ENCODE measurements around the gene CAMK2D.

CAMK2D gene

DNA sequence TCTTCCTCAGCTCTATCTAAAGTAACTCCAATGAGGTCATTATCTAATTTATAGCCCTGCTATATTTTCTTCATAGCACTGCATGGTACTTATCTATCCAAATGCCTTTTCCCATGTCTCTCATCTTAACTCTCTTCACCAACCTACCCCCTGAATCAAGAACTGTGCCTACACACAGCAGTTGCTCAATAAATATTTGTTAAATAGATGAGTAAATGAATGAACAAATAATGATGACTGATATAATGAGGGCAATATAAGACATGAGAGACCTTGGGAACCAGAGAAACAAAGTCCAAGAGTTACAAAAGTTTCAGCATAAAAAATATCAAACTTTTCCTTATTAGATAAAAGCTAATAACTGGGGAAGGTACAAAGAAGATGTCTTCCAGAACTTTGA lies 19.6 kb downstream of the CAMK2D start:
- Histone ChIP-seq H3K4me3 (ENCODE audit: low read depth in 1 of 5, low read length in 5 of 5) (no peak overlapping the region), H3K9ac (ENCODE audit: low read length in 5 of 5) (no peak overlapping the region), H3K4me1 (ENCODE audit: control insufficient read depth in 5 of 5, insufficient read depth in 5 of 5, low read length in 5 of 5) (peaks cover 0 to 21% (median 13%) of the 10 kb centered on the region in 5 donors), H3K27me3 (ENCODE audit: control insufficient read depth in 5 of 5, insufficient read depth in 4 of 5, low read length in 5 of 5) (no peaks in the 10 kb centered on the region), H3K36me3 (ENCODE audit: control insufficient read depth in 5 of 5, insufficient read depth in 5 of 5, low read length in 5 of 5) (peaks cover 0 to 8% (median 0%) of the 10 kb centered on the region in 5 donors), H3K9me3 (ENCODE audit: control insufficient read depth in 5 of 5, low read length in 5 of 5) (no peaks in the 10 kb centered on the region), H3K27ac (ENCODE audit: low read depth, low read length) (no peak overlapping the region)

DNA sequence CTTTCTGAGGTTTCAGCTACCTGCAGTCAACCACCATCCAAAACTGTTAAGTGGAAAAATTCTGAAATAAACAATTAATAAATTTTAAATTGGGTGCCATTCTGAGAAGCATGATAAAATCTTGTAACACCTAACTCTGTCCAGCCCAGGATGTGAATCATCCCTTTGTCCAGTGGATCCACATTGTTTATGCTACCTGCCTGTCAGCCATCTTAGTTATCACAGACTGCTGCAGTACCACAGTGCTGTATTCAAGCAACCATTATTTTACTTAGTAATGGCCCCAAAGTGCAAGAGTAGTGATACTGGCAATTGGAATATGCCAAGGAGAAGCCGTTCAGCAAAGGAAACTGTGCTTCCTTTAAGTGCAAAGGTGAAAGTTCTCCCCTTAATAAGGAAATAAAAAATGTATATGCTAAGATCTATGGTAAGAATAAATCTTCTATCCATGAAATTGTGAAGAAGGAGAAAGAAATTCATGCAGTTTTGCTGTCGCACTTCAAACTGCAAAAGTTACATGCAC lies 20.6 kb downstream of the CAMK2D start:
- Histone ChIP-seq H3K4me3 (ENCODE audit: low read depth in 1 of 5, low read length in 5 of 5) (no peak overlapping the region), H3K4me1 (ENCODE audit: control insufficient read depth in 5 of 5, insufficient read depth in 5 of 5, low read length in 5 of 5) (peaks cover 0 to 21% (median 13%) of the 10 kb centered on the region in 5 donors), H3K36me3 (ENCODE audit: control insufficient read depth in 5 of 5, insufficient read depth in 5 of 5, low read length in 5 of 5) (peaks cover 0 to 8% (median 0%) of the 10 kb centered on the region in 5 donors), H3K27me3 (ENCODE audit: control insufficient read depth in 5 of 5, insufficient read depth in 4 of 5, low read length in 5 of 5) (no peaks in the 10 kb centered on the region), H3K27ac (ENCODE audit: low read depth, low read length) (no peak overlapping the region), H3K9ac (ENCODE audit: low read length in 5 of 5) (no peak overlapping the region), H3K9me3 (ENCODE audit: control insufficient read depth in 5 of 5, low read length in 5 of 5) (no peaks in the 10 kb centered on the region)

DNA sequence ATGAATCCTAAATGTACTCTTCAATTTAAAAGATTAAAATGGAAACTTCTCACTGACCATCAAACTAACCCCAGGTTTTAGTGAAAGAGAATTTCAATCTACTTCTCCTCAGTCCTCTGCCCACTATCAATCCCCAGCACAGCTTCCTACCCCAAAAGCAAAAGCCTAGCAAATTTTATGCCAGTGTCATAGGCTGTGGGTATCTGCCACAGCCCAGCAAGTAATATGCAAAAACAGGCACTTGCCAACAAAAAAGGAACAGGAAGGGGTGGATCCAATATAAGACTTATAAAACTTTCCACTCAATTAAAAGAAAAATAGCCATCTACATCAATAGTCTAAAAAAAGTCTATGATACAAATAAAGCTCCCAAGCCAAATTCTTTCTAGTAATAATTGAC lies 22.3 kb downstream of the CAMK2D start:
- Histone ChIP-seq H3K27ac (ENCODE audit: low read depth, low read length) (peak overlapping the region; percentile 59), H3K36me3 (ENCODE audit: control insufficient read depth in 5 of 5, insufficient read depth in 5 of 5, low read length in 5 of 5) (peaks cover 0 to 8% (median 0%) of the 10 kb centered on the region in 5 donors), H3K27me3 (ENCODE audit: control insufficient read depth in 5 of 5, insufficient read depth in 4 of 5, low read length in 5 of 5) (no peaks in the 10 kb centered on the region), H3K4me1 (ENCODE audit: control insufficient read depth in 5 of 5, insufficient read depth in 5 of 5, low read length in 5 of 5) (peaks cover 0 to 21% (median 13%) of the 10 kb centered on the region in 5 donors), H3K4me3 (ENCODE audit: low read depth in 1 of 5, low read length in 5 of 5) (no peak overlapping the region), H3K9me3 (ENCODE audit: control insufficient read depth in 5 of 5, low read length in 5 of 5) (no peaks in the 10 kb centered on the region), H3K9ac (ENCODE audit: low read length in 5 of 5) (no peak overlapping the region)

DNA sequence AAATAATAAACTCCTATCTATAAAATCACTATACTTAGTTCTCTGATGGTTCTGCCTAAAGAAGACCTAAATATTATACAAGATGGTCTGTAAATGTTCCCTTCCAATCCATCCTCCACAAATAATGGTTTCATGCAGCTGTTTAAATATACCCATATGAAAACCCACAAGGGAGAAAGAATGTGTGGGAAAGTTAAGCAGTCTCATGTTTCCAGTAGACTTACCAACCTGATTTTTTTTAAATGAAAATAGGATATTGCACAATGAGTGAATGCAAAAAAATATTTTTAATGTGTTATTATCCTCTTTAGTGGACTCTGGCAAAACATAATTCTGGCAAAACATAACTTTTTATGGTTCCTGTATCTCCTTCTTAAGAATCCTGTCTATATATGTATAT lies 23.3 kb downstream of the CAMK2D start:
- Histone ChIP-seq H3K9ac (ENCODE audit: low read length in 5 of 5) (no peak overlapping the region), H3K27ac (ENCODE audit: low read depth, low read length) (peak overlapping the region; percentile 20), H3K36me3 (ENCODE audit: control insufficient read depth in 5 of 5, insufficient read depth in 5 of 5, low read length in 5 of 5) (peaks cover 0 to 8% (median 0%) of the 10 kb centered on the region in 5 donors), H3K27me3 (ENCODE audit: control insufficient read depth in 5 of 5, insufficient read depth in 4 of 5, low read length in 5 of 5) (no peaks in the 10 kb centered on the region), H3K4me3 (ENCODE audit: low read depth in 1 of 5, low read length in 5 of 5) (no peak overlapping the region), H3K4me1 (ENCODE audit: control insufficient read depth in 5 of 5, insufficient read depth in 5 of 5, low read length in 5 of 5) (peaks cover 0 to 18% (median 13%) of the 10 kb centered on the region in 5 donors), H3K9me3 (ENCODE audit: control insufficient read depth in 5 of 5, low read length in 5 of 5) (no peaks in the 10 kb centered on the region)

DNA sequence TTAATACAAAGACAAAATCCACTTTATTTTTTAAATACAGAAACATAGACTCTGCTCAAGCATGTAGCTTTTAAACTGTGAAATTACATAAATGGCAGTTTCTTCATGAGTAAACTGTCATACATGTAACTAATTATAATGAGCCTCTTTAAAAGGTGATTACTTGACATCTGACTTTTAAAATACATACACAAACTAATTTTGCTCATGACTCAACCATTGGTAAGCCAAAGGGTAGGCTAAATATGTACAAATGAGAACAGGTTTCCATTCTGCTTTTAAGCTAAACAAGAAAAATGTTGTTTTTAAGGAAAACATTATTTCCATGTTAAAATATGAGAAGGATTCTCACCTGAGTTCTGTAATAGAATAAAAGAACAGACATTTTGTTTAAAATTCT lies 27.9 kb downstream of the CAMK2D start:
- Histone ChIP-seq H3K27ac (ENCODE audit: low read depth, low read length) (no peak overlapping the region), H3K4me3 (ENCODE audit: low read depth in 1 of 5, low read length in 5 of 5) (no peak overlapping the region), H3K36me3 (ENCODE audit: control insufficient read depth in 5 of 5, insufficient read depth in 5 of 5, low read length in 5 of 5) (no peaks in the 10 kb centered on the region), H3K9me3 (ENCODE audit: control insufficient read depth in 5 of 5, low read length in 5 of 5) (no peaks in the 10 kb centered on the region), H3K27me3 (ENCODE audit: control insufficient read depth in 5 of 5, insufficient read depth in 4 of 5, low read length in 5 of 5) (no peaks in the 10 kb centered on the region), H3K4me1 (ENCODE audit: control insufficient read depth in 5 of 5, insufficient read depth in 5 of 5, low read length in 5 of 5) (peaks cover 0 to 18% (median 8%) of the 10 kb centered on the region in 5 donors), H3K9ac (ENCODE audit: low read length in 5 of 5) (no peak overlapping the region)

DNA sequence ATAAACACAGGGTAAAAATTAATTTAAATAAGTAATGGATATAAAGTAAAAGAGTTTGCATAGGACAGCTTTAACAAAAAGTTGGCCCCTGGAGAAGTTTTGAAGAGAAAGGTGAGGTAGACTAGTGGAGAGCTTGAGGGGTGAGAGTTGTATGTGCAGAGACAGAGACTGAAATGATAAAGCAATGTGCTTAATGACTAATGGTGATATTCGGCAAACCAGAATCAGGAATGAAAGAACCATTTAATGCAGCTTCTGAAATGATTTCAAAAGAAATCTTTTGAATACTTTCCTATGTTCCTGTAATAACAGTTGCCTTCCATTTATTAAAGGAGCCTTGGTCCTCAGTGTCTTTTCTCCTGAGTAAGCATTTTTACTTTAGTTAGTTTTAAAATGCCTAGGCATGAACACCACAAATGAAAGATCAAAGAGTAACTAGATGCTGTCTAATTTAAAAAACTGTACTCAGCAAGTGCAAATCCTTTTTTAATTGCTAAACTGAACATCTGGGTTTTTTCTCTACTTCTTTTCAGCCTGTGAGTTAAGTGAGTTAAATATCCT lies 28.5 kb downstream of the CAMK2D start:
- Histone ChIP-seq H3K9ac (ENCODE audit: low read length in 5 of 5) (no peak overlapping the region), H3K36me3 (ENCODE audit: control insufficient read depth in 5 of 5, insufficient read depth in 5 of 5, low read length in 5 of 5) (no peaks in the 10 kb centered on the region), H3K27me3 (ENCODE audit: control insufficient read depth in 5 of 5, insufficient read depth in 4 of 5, low read length in 5 of 5) (no peaks in the 10 kb centered on the region), H3K4me1 (ENCODE audit: control insufficient read depth in 5 of 5, insufficient read depth in 5 of 5, low read length in 5 of 5) (peaks cover 0 to 12% (median 4%) of the 10 kb centered on the region in 5 donors), H3K9me3 (ENCODE audit: control insufficient read depth in 5 of 5, low read length in 5 of 5) (no peaks in the 10 kb centered on the region), H3K4me3 (ENCODE audit: low read depth in 1 of 5, low read length in 5 of 5) (no peak overlapping the region), H3K27ac (ENCODE audit: low read depth, low read length) (no peak overlapping the region)

DNA sequence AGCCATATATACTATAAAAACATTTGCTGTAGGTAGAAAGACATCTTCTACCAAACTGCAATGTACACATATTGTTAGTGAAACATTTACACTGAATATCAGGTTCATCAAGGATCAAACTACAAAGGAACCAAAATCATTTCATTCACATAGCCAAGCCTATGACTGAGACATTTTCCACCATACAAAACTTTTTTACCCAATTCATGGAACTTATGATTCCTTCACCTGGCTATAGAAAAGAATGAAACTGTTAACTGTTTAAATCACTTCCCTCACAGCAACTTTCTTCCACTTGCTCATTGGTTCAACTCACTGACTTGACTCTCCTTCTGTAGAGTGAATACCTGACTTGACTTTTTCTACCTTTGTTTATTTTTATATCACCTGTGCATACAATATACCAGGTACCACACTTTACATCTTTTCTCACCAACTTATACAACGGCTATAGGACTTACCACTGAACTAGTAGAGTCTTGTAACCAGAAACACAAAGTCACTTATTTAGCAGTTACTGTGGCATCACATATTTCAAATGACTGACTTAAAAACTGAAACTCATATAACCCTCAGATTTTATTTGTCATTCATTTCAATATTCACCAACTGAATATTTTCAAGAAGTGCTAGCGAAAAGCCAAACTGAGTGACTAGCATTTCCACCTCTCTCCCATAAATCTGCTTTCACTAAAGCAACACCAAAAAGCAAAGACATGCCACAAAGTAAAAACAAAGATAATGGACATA lies 30.9 kb downstream of the CAMK2D start:
- H3K4me1 ChIP-seq (ENCODE audit: control insufficient read depth in 5 of 5, insufficient read depth in 5 of 5, low read length in 5 of 5), result peaks cover 0 to 12% (median 0%) of the 10 kb centered on the region in 5 donors
- H3K4me3 ChIP-seq (ENCODE audit: low read depth in 1 of 5, low read length in 5 of 5), result no peak overlapping the region
- H3K36me3 ChIP-seq (ENCODE audit: control insufficient read depth in 5 of 5, insufficient read depth in 5 of 5, low read length in 5 of 5), result no peaks in the 10 kb centered on the region
- no peak overlapping the region for H3K9ac ChIP-seq (ENCODE audit: low read length in 5 of 5)
- H3K9me3 ChIP-seq (ENCODE audit: control insufficient read depth in 5 of 5, low read length in 5 of 5), result no peaks in the 10 kb centered on the region
- no peaks in the 10 kb centered on the region for H3K27me3 ChIP-seq (ENCODE audit: control insufficient read depth in 5 of 5, insufficient read depth in 4 of 5, low read length in 5 of 5)
- H3K27ac ChIP-seq (ENCODE audit: low read depth, low read length), result no peak overlapping the region

DNA sequence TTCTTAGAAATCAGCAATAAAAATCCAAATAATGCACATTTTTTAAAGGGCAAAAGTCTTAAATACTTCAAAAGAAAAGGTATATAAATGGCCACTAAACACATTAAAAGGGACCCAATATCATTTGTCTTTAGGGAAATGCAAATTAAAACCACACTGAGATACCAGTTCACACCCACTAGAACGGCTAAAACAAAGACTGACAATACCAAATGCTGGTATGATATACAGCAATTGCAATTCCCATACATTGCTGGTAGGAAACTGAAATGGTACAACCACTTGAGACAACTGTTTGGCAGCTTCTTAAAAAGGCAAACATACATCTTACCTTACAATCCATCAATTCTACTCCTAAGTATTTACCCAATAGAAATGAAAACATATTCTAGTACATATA lies 33.7 kb downstream of the CAMK2D start:
- peaks cover 0 to 8% (median 0%) of the 10 kb centered on the region in 5 donors for H3K4me1 ChIP-seq (ENCODE audit: control insufficient read depth in 5 of 5, insufficient read depth in 5 of 5, low read length in 5 of 5)
- H3K27ac ChIP-seq (ENCODE audit: low read depth, low read length), result no peak overlapping the region
- H3K9ac ChIP-seq (ENCODE audit: low read length in 5 of 5), result no peak overlapping the region

DNA sequence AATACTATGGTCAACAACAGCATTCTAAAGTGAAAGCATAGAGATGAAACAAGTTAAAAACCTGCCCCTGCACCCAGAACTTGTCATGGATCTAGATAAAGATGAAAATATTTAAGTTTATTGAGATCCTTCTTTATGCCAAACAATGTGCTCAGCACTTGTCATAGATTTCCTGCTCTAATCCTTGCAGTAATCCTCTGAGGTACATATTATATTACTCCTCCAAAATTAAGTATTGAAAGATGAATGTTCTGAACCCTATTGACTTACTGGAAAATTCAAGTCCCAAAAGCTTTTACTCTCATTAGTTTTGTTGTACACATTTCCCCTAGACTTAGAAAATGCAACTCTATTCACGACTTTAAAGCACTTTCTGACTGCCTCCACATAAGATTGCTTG lies 35.6 kb downstream of the CAMK2D start:
- H3K36me3 ChIP-seq (ENCODE audit: control insufficient read depth in 5 of 5, insufficient read depth in 5 of 5, low read length in 5 of 5), result no peaks in the 10 kb centered on the region
- H3K27me3 ChIP-seq (ENCODE audit: control insufficient read depth in 5 of 5, insufficient read depth in 4 of 5, low read length in 5 of 5), result no peaks in the 10 kb centered on the region
- no peak overlapping the region for H3K9ac ChIP-seq (ENCODE audit: low read length in 5 of 5)
- no peaks in the 10 kb centered on the region for H3K9me3 ChIP-seq (ENCODE audit: control insufficient read depth in 5 of 5, low read length in 5 of 5)
- H3K27ac ChIP-seq (ENCODE audit: low read depth, low read length), result no peak overlapping the region
- peaks cover 0 to 7% (median 0%) of the 10 kb centered on the region in 5 donors for H3K4me1 ChIP-seq (ENCODE audit: control insufficient read depth in 5 of 5, insufficient read depth in 5 of 5, low read length in 5 of 5)
- H3K4me3 ChIP-seq (ENCODE audit: low read depth in 1 of 5, low read length in 5 of 5), result no peak overlapping the region

More for the DNA sequence above, 33.7 kb downstream of the CAMK2D start:
- Histone ChIP-seq H3K36me3 (ENCODE audit: control insufficient read depth in 5 of 5, insufficient read depth in 5 of 5, low read length in 5 of 5) (no peaks in the 10 kb centered on the region), H3K4me3 (ENCODE audit: low read depth in 1 of 5, low read length in 5 of 5) (no peak overlapping the region), H3K27me3 (ENCODE audit: control insufficient read depth in 5 of 5, insufficient read depth in 4 of 5, low read length in 5 of 5) (no peaks in the 10 kb centered on the region), H3K9me3 (ENCODE audit: control insufficient read depth in 5 of 5, low read length in 5 of 5) (no peaks in the 10 kb centered on the region)

DNA sequence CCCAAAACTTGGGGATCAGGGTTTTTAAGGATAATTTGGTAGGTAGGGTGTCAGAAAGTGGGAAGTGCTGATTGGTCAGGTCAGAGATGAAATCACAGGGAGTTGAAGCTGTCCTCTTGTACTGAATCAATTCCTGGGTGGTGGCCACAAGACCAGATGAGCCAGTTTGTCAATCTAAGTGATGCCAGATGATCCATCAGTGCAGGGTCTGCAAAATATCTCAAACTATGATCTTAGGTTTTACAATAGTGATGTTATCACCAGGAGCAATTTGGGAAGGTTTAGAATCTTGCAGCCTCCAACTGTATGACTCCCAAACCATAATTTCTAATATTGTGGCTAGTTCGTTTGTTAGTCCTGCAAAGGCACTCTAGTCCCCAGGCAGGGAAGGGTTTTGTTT lies 43.3 kb downstream of the CAMK2D start:
- H3K36me3 ChIP-seq (ENCODE audit: control insufficient read depth in 5 of 5, insufficient read depth in 5 of 5, low read length in 5 of 5), result no peaks in the 10 kb centered on the region
- H3K9me3 ChIP-seq (ENCODE audit: control insufficient read depth in 5 of 5, low read length in 5 of 5), result no peaks in the 10 kb centered on the region
- no peaks in the 10 kb centered on the region for H3K27me3 ChIP-seq (ENCODE audit: control insufficient read depth in 5 of 5, insufficient read depth in 4 of 5, low read length in 5 of 5)
- no peaks in the 10 kb centered on the region for H3K4me1 ChIP-seq (ENCODE audit: control insufficient read depth in 5 of 5, insufficient read depth in 5 of 5, low read length in 5 of 5)
- no peak overlapping the region for H3K9ac ChIP-seq (ENCODE audit: low read length in 5 of 5)
- no peak overlapping the region for H3K4me3 ChIP-seq (ENCODE audit: low read depth in 1 of 5, low read length in 5 of 5)
- H3K27ac ChIP-seq (ENCODE audit: low read depth, low read length), result no peak overlapping the region
